Heart right ventricle (tissue), 16 donors: ENCODE measurements around the gene TRIP10. TPM values are rescaled to one million over a fixed set of nuclear protein-coding genes. Genes with fewer than 3 reads are reported as not detected.

Experiments
- ATAC-seq, 8 donors: fragments of 200-7000 bp; cut with Tn5 transposase; one replicate each; pipeline ENCODE4 v1.9.1; 2020; ENCODE audit warnings: mild to moderate bottlenecking in 8 of 8, moderate library complexity in 8 of 8, moderate number of reproducible peaks in 1 of 8
- DNase-seq, 2 donors: peaks; one replicate each; pipeline ENCODE4 v3.0.0-alpha.2; 2020
- H3K27ac ChIP-seq, 10 donors: fragments of 200-600 bp; sonication (generic) in 2 of 10; one replicate each; pipeline versions ENCODE4 v1.5.0 to v1.8.0; 2020 to 2022; ENCODE audit warnings: mild to moderate bottlenecking in 3 of 10
- H3K27me3 ChIP-seq, 7 donors: fragments of 200-600 bp; one replicate each; pipeline ENCODE4 v1.8.0; 2021 to 2022; ENCODE audit warnings: mild to moderate bottlenecking in 2 of 7
- H3K36me3 ChIP-seq, 9 donors: fragments of 200-600 bp; sonication (generic) in 1 of 9; one replicate each; pipeline versions ENCODE4 v1.5.0 to v1.8.0; 2020 to 2022; ENCODE audit warnings: mild to moderate bottlenecking in 2 of 9
- H3K4me1 ChIP-seq, 9 donors: fragments of 200-600 bp; sonication (generic) in 1 of 9; one replicate each; pipeline versions ENCODE4 v1.5.0 to v1.8.0; 2020 to 2022; ENCODE audit warnings: mild to moderate bottlenecking in 4 of 9
- H3K4me3 ChIP-seq, 10 donors: fragments of 200-600 bp; sonication (generic) in 2 of 10; one replicate each; pipeline versions ENCODE4 v1.5.0 to v1.8.0; 2020 to 2022; ENCODE audit warnings: mild to moderate bottlenecking in 7 of 10, moderate library complexity in 2 of 10
- H3K9me3 ChIP-seq, 11 donors: fragments of 200-600 bp in 10 of 11; sonication (generic) in 2 of 11; one replicate each; pipeline versions ENCODE4 v1.5.0 to v1.8.0; 2013 to 2022; ENCODE audit warnings: mild to moderate bottlenecking in 2 of 11, control low read depth in 1 of 11, moderate library complexity in 1 of 11
- WGBS, 2 donors: extraction: QIAGEN DNeasy Blood & Tissue Kit; methylation state at CpG; one replicate each; pipeline ENCODE4 v1.1.7; 2013; ENCODE audit warnings: inconsistent platforms in 1 of 2; 5-methylcytosine and 5-hydroxymethylcytosine counted together
- intact Hi-C, 10 donors: fragments of 100-400 bp; cut with DNase I; formaldehyde crosslinking; loops; one replicate each; pipeline versions ENCODE4 v1.11.1 to v1.14.2; 2022
- polyA plus RNA-seq, 2 donors: library from polyadenylated mRNA; stranded (reverse); fragments of 200-250 nt; gene quantifications; one replicate each; pipeline ENCODE4 v1.2.3, GENCODE V29; 2013
- total RNA-seq, 10 donors: library from RNA; stranded (reverse); fragmentation: NEBNext Ultra II Directional in 3 of 10; extraction: Animal tissue kit (Norgen Biotek cat#: 25700) in 3 of 10; gene quantifications; one replicate each; pipeline versions ENCODE4 v1.2.1 to v1.2.4, GENCODE V29; 2021 to 2023
- TF ChIP-seq, protein P1 (sequence below), 9 donors: fragments of 200-600 bp; sonication (generic) in 2 of 9; IDR thresholded peaks; one replicate each; pipeline versions ENCODE4 v1.5.0 to v1.8.0; 2021 to 2022; ENCODE audit warnings: antibody characterized with exemption in 9 of 9, mild to moderate bottlenecking in 5 of 9, moderate library complexity in 1 of 9
- donor health status: Arrhythmogenic right ventricular cardiomyopathy.
- donor health status: ischemic (EF 13 %, LVEDD 7.1; RV severe dilation, severe dysfunction).
- donor health status: healthy with polysubstance abuse.
- donor health status: DM: no; HTN: yes; CAD: no.
- donor health status: DM: no; HTN: no; CAD: no.
- donor health status: ischemic (EF 25% LVEDD 6.9; RV normal size, moderate dysfunction).
- donor health status: ischemic (EF 25% LVEDD 5.7; RV mildly dilated, moderate dysfunction).
- donor health status: healthy.
- donor health status: DM: yes; HTN: yes; CAD: no.
- donor health status: Ischemic cardiomyopathy.
- donor health status: ischemic (EF 35%, LVEDD 5.7; RV mildly dilated, moderate dysfunction).
- donor health status: nonischemic (EF 11% LVEDD 7.7; RV severe dilation, severe dysfunction).
- donor health status: DM: yes; HTN: yes; CAD: no.
- donor health status: PGD.
- donor health status: ischemic (EF 29% LVEDD 5.4; RV normal size, mild dysfunction).
- donor health status: nonischemic (EF 23%, LVEDD 6.1; RV moderate dilation, normal function).

TRIP10 gene
- total and polyA plus RNA-seq, 12 donors = 60.6 to 314 (median 76.0) TPM

DNA sequence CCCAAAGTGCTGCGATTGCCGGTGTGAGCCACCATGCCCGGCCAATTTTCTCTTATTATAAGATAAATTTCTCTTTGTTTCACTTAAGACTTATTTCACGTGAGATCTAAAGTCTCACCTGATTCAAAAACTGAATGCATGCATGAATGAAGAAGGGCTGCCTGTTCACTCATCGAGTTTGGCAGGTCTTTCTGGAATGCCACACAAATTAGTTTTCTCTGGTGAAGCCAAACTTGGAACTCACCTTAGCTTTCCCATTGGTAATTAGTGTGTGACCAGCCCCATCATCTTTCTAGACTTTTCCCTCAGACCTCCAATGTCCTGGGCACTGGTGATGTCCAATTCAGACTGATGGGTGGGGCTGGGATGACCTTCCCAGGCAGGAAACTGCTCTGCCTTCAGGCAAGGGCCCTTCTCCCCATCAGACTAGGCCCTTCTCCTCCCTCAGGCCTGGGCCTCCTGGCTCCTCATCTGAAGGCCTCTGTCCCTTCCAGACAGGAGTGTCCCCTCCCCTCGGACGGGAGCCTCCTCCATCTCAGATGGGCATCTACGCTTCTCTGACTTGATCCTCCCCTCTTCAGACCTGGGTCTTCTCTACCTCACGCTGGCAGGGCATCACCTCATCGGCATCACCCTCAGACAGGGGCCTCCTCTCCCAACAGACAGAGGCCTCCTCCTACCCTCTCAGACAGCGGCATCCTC lies 33.4 kb upstream of the TRIP10 start:
- H3K27ac ChIP-seq = no peak overlapping the region
- ATAC-seq (no peak), DNase-seq (no peak)
- H3K9me3 ChIP-seq = no peaks in the 10 kb centered on the region
- intact Hi-C loops = no loop called here
- TF ChIP-seq, protein P1, sequence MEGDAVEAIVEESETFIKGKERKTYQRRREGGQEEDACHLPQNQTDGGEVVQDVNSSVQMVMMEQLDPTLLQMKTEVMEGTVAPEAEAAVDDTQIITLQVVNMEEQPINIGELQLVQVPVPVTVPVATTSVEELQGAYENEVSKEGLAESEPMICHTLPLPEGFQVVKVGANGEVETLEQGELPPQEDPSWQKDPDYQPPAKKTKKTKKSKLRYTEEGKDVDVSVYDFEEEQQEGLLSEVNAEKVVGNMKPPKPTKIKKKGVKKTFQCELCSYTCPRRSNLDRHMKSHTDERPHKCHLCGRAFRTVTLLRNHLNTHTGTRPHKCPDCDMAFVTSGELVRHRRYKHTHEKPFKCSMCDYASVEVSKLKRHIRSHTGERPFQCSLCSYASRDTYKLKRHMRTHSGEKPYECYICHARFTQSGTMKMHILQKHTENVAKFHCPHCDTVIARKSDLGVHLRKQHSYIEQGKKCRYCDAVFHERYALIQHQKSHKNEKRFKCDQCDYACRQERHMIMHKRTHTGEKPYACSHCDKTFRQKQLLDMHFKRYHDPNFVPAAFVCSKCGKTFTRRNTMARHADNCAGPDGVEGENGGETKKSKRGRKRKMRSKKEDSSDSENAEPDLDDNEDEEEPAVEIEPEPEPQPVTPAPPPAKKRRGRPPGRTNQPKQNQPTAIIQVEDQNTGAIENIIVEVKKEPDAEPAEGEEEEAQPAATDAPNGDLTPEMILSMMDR (IDR thresholded peaks at IDR 0.05) = no peak
- no peak overlapping the region for H3K4me3 ChIP-seq
- H3K36me3 ChIP-seq = peaks cover 0 to 11% (median 0%) of the 10 kb centered on the region in 9 donors
- no peaks in the 10 kb centered on the region for H3K4me1 ChIP-seq
- 77 to 79% methylated on average over 11 of the region's 11 CpGs for WGBS, 2 donors
- H3K27me3 ChIP-seq = peaks cover 0 to 44% (median 35%) of the 10 kb centered on the region in 7 donors

DNA sequence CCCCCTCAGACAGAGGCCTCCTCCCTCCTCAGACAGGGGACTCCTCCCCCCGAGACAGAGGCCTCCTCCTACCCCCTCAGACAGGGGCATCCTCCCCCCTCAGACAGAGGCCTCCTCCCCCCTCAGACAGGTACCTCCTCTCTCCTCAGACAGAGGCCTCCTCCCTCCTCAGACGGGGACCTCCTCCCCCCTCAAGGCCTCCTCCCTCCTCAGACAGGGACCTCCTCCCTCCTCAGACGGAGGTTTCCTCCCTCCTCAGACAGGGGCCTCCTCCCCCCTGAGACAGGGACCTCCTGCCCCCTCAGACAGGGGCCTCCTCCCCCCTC lies 32.9 kb upstream of the TRIP10 start:
- Histone ChIP-seq H3K9me3 (no peaks in the 10 kb centered on the region), H3K36me3 (peaks cover 0 to 11% (median 0%) of the 10 kb centered on the region in 9 donors), H3K27me3 (peaks cover 0 to 49% (median 40%) of the 10 kb centered on the region in 7 donors), H3K4me1 (no peaks in the 10 kb centered on the region), H3K27ac (no peak overlapping the region), H3K4me3 (no peak overlapping the region)
- ATAC-seq (no peak), DNase-seq (no peak)
- intact Hi-C loops = no loop called here
- TF ChIP-seq, protein P1 (IDR thresholded peaks at IDR 0.05) = no peak
- 48 to 51% methylated on average over 3 of the region's 3 CpGs for WGBS, 2 donors

DNA sequence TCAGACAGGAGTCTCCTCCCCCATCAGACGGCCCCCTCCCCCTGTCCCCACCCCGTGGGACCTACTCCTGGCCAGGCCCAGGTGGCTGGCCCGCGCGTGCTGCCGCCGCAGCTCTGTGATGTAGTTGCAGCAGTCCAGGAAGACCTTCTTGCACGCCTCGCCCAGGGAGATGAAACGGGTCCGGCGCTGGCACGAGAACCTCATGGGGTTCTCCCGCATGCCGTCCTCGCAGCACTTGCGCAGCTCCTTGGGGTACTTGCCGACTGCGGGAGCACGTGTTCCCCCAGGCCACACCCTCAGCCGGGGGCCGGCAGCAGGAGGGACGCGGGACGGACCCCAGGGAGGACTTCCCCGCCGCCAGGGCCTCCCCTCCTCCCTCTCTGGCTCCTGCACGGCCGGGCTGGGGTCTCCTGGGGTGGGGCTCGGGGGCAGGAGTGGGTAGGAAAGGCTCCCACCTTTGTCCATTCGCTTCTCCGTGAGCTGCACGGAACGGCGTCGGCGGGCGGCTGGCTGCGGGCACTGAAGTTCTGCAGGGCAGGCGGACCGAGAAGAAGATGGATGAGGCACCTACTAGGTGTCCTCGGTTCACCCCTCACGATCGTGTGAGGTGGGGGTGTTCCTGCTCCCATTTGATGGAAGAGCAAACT lies 32.3 kb upstream of the TRIP10 start:
- DNase-seq = no peak
- Histone ChIP-seq H3K27me3 (peaks cover 0 to 51% (median 44%) of the 10 kb centered on the region in 7 donors), H3K36me3 (peaks cover 0 to 11% (median 0%) of the 10 kb centered on the region in 9 donors), H3K4me3 (no peak overlapping the region), H3K4me1 (no peaks in the 10 kb centered on the region), H3K27ac (no peak overlapping the region), H3K9me3 (no peaks in the 10 kb centered on the region)
- TF ChIP-seq, protein P1 (IDR thresholded peaks at IDR 0.05) = no peak
- WGBS, 2 donors = 86 to 87% methylated on average over 41 to 44 of the region's 44 CpGs
- intact Hi-C loops = no loop called here
- ATAC-seq = no peak

DNA sequence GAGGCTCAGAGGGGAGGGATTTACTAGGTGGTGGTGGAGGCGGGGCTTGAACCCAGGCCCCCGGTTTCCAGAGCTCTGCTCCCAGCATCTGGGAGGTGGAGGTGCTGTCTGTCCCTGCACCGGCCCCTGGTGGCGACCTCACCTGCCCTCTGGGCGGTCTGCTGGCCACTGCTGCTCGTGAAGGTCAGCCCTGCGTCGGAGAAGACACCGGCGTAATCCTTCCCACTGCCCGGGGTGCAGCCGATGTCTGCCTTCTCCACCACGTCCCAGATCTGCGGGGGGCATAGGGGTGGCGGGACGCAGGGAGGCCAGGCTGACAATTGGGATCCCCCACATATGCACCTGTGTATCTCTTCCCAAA lies 31.8 kb upstream of the TRIP10 start:
- TF ChIP-seq, protein P1 (IDR thresholded peaks at IDR 0.05) = no peak
- peaks cover 0 to 51% (median 44%) of the 10 kb centered on the region in 7 donors for H3K27me3 ChIP-seq
- no peak for DNase-seq
- H3K4me1 ChIP-seq = no peaks in the 10 kb centered on the region
- no peak overlapping the region for H3K4me3 ChIP-seq
- ATAC-seq = no peak
- 75 to 79% methylated on average over 14 to 16 of the region's 16 CpGs for WGBS, 2 donors
- no peaks in the 10 kb centered on the region for H3K9me3 ChIP-seq
- intact Hi-C loops = no loop called here
- H3K36me3 ChIP-seq = peaks cover 0 to 15% (median 0%) of the 10 kb centered on the region in 9 donors
- no peak overlapping the region for H3K27ac ChIP-seq
